ENCODE results near the gene IMPDH1.

The IMPDH1 gene

GRCh38 chr7:128431754-128432153 is 22.0 kb upstream of the IMPDH1 start:
- no peaks in the 10 kb centered on the region for H3K9me3 ChIP-seq (ENCODE audit: low read length)
- H3K36me3 ChIP-seq (ENCODE audit: insufficient read depth, low read length) = no peaks in the 10 kb centered on the region
- H3K4me3 ChIP-seq (ENCODE audit: low read depth, low read length, poor library complexity, severe bottlenecking) = no peak overlapping the region
- H4K20me1 ChIP-seq (ENCODE audit: insufficient read depth, low read length) = no peaks in the 10 kb centered on the region
- no peaks in the 10 kb centered on the region for H3K4me1 ChIP-seq (ENCODE audit: insufficient read depth, low read length, severe bottlenecking)
- H3F3A ChIP-seq (ENCODE audit: insufficient read depth, low read length) = no peaks in the 10 kb centered on the region
- H3K27me3 ChIP-seq (ENCODE audit: insufficient read depth, low read length) = no peaks in the 10 kb centered on the region; the same call in 1 of the 2 replicates
- H3K27ac ChIP-seq (ENCODE audit: low read depth, low read length, poor library complexity, severe bottlenecking) = no peak overlapping the region
- H3K4me2 ChIP-seq (ENCODE audit: low read length) = no peak overlapping the region
- no peaks in the 10 kb centered on the region for H3K9me2 ChIP-seq (ENCODE audit: low read depth, low read length)
- no peak for TF ChIP-seq EZH2 (IDR thresholded peaks at IDR 0.05; ENCODE audit: borderline replicate concordance, low read length)
- TF ChIP-seq CTCF (IDR thresholded peaks at IDR 0.05; ENCODE audit: low read length) = no peak
- H2AFZ ChIP-seq (ENCODE audit: low read length) = no peak overlapping the region
- no peak overlapping the region for H3K9ac ChIP-seq (ENCODE audit: low read length)
- H3K79me2 ChIP-seq (ENCODE audit: insufficient read depth, low read length) = no peaks in the 10 kb centered on the region

GRCh38 chr7:128431221-128431620 is 21.4 kb upstream of the IMPDH1 start:
- Histone ChIP-seq H2AFZ (ENCODE audit: low read length) (no peak overlapping the region), H3K4me2 (ENCODE audit: low read length) (no peak overlapping the region), H3K27me3 (ENCODE audit: insufficient read depth, low read length) (no peaks in the 10 kb centered on the region; the same call in 1 of the 2 replicates), H3K79me2 (ENCODE audit: insufficient read depth, low read length) (no peaks in the 10 kb centered on the region), H4K20me1 (ENCODE audit: insufficient read depth, low read length) (no peaks in the 10 kb centered on the region), H3K4me3 (ENCODE audit: low read depth, low read length, poor library complexity, severe bottlenecking) (no peak overlapping the region), H3F3A (ENCODE audit: insufficient read depth, low read length) (no peaks in the 10 kb centered on the region), H3K9me3 (ENCODE audit: low read length) (no peaks in the 10 kb centered on the region), H3K27ac (ENCODE audit: low read depth, low read length, poor library complexity, severe bottlenecking) (no peak overlapping the region), H3K4me1 (ENCODE audit: insufficient read depth, low read length, severe bottlenecking) (no peaks in the 10 kb centered on the region), H3K9ac (ENCODE audit: low read length) (no peak overlapping the region), H3K9me2 (ENCODE audit: low read depth, low read length) (no peaks in the 10 kb centered on the region), H3K36me3 (ENCODE audit: insufficient read depth, low read length) (no peaks in the 10 kb centered on the region)
- no peak for TF ChIP-seq EZH2 (IDR thresholded peaks at IDR 0.05; ENCODE audit: borderline replicate concordance, low read length)
- TF ChIP-seq CTCF (IDR thresholded peaks at IDR 0.05; ENCODE audit: low read length) = no peak

- Histone ChIP-seq H4K20me1 (ENCODE audit: insufficient read depth, low read length) (no peaks in the 10 kb centered on the region), H3K27ac (ENCODE audit: low read depth, low read length, poor library complexity, severe bottlenecking) (no peak overlapping the region), H3K9ac (ENCODE audit: low read length) (no peak overlapping the region), H3F3A (ENCODE audit: insufficient read depth, low read length) (no peaks in the 10 kb centered on the region), H3K27me3 (ENCODE audit: insufficient read depth, low read length) (no peaks in the 10 kb centered on the region; the same call in 1 of the 2 replicates), H2AFZ (ENCODE audit: low read length) (no peak overlapping the region), H3K9me3 (ENCODE audit: low read length) (no peaks in the 10 kb centered on the region), H3K79me2 (ENCODE audit: insufficient read depth, low read length) (no peaks in the 10 kb centered on the region), H3K4me3 (ENCODE audit: low read depth, low read length, poor library complexity, severe bottlenecking) (no peak overlapping the region), H3K36me3 (ENCODE audit: insufficient read depth, low read length) (no peaks in the 10 kb centered on the region), H3K4me1 (ENCODE audit: insufficient read depth, low read length, severe bottlenecking) (no peaks in the 10 kb centered on the region), H3K9me2 (ENCODE audit: low read depth, low read length) (no peaks in the 10 kb centered on the region), H3K4me2 (ENCODE audit: low read length) (no peak overlapping the region)
- TF ChIP-seq CTCF (IDR thresholded peaks at IDR 0.05; ENCODE audit: low read length) (peak; percentile 54), EZH2 (IDR thresholded peaks at IDR 0.05; ENCODE audit: borderline replicate concordance, low read length) (no peak)
These were observed 20.4 kb upstream of the IMPDH1 start for GRCh38 chr7:128430207-128430606.

All from OCI-LY1 (cell line).